SK-N-SH treated with all-trans-retinoic acid at 6 μM for 48 hours (cell line): Measurements from ENCODE around the gene STARD10.

Experiments
- ATAC-seq: fragments of 200-7000 bp; cut with Tn5 transposase; 3 replicates; pipeline ENCODE4 v1.9.1; 2020; ENCODE audit warnings: mild to moderate bottlenecking, moderate library complexity
- ARNTL ChIP-seq: fragments of 450-650 bp; formaldehyde crosslinking; IDR thresholded peaks from 2 replicates; pipeline ENCODE4 v1.5.0; 2020; ENCODE audit warnings: low read depth, mild to moderate bottlenecking, moderate library complexity, borderline replicate concordance
- BACH2 ChIP-seq: fragments of 250-450 bp; sonication (Bioruptor Pico); IDR thresholded peaks from 2 replicates; pipeline ENCODE4 v1.9.0; 2021; ENCODE audit warnings: mild to moderate bottlenecking, borderline replicate concordance
- CREB5 ChIP-seq: fragments of 250-450 bp; sonication (Bioruptor Pico); IDR thresholded peaks from 2 replicates; pipeline ENCODE4 v1.5.1; 2020; ENCODE audit warnings: low read depth, mild to moderate bottlenecking, moderate library complexity
- CSDC2 ChIP-seq: fragments of 250-450 bp; sonication (Bioruptor Pico); IDR thresholded peaks from 2 replicates; pipeline ENCODE4 v1.5.0; 2020; ENCODE audit warnings: mild to moderate bottlenecking, moderate library complexity
- CSRNP3 ChIP-seq: fragments of 250-450 bp; sonication (Bioruptor Pico); IDR thresholded peaks from 2 replicates; pipeline ENCODE4 v1.5.1; 2021; ENCODE audit warnings: mild to moderate bottlenecking, moderate library complexity
- GLIS3 ChIP-seq: fragments of 250-450 bp; sonication (Bioruptor Pico); IDR thresholded peaks from 2 replicates; pipeline ENCODE4 v1.5.0; 2020; ENCODE audit warnings: mild to moderate bottlenecking, moderate library complexity
- ISL1 ChIP-seq: fragments of 250-450 bp; sonication (Bioruptor Pico); IDR thresholded peaks from 2 replicates; pipeline ENCODE4 v2.1.2; 2022; ENCODE audit warnings: mild to moderate bottlenecking, moderate library complexity
- OSR1 ChIP-seq: fragments of 250-450 bp; sonication (Bioruptor Pico); IDR thresholded peaks from 2 replicates; pipeline ENCODE4 v1.8.0; 2022; ENCODE audit warnings: moderate library complexity, mild to moderate bottlenecking, inconsistent platforms
- PATZ1 ChIP-seq: fragments of 250-450 bp; sonication (Bioruptor Pico); IDR thresholded peaks from 2 replicates; pipeline ENCODE4 v1.8.0; 2020; ENCODE audit warnings: mild to moderate bottlenecking, moderate library complexity, borderline replicate concordance
- POU6F1 ChIP-seq: fragments of 250-450 bp; sonication (Bioruptor Pico); IDR thresholded peaks from 2 replicates; pipeline ENCODE4 v1.8.0; 2021; ENCODE audit warnings: low read depth, mild to moderate bottlenecking, moderate library complexity, borderline replicate concordance
- PPARA ChIP-seq: fragments of 250-450 bp; sonication (Bioruptor Pico); IDR thresholded peaks from 2 replicates; pipeline ENCODE4 v1.5.0; 2020; ENCODE audit warnings: mild to moderate bottlenecking, borderline replicate concordance
- RARB ChIP-seq: fragments of 250-450 bp; sonication (Bioruptor Pico); IDR thresholded peaks from 2 replicates; pipeline ENCODE4 v1.8.0; 2021; ENCODE audit warnings: mild to moderate bottlenecking, moderate library complexity
- SNAI2 ChIP-seq: fragments of 250-450 bp; sonication (Bioruptor Pico); IDR thresholded peaks from 2 replicates; pipeline ENCODE4 v1.5.0; 2020; ENCODE audit warnings: mild to moderate bottlenecking, moderate library complexity
- TCF4 ChIP-seq: fragments of 250-450 bp; sonication (Bioruptor Pico); IDR thresholded peaks from 2 replicates; pipeline ENCODE4 v1.8.0; 2021; ENCODE audit warnings: mild to moderate bottlenecking, moderate library complexity, borderline replicate concordance
- TOX ChIP-seq: fragments of 250-450 bp; sonication (Bioruptor Pico); IDR thresholded peaks from 2 replicates; pipeline ENCODE4 v1.8.0; 2021; ENCODE audit warnings: mild to moderate bottlenecking, moderate library complexity, borderline replicate concordance
- TSHZ2 ChIP-seq: fragments of 250-450 bp; sonication (Bioruptor Pico); IDR thresholded peaks from 2 replicates; pipeline ENCODE4 v1.5.0; 2020; ENCODE audit warnings: mild to moderate bottlenecking, moderate library complexity
- ZC3H10 ChIP-seq: fragments of 250-450 bp; sonication (Bioruptor Pico); IDR thresholded peaks from 2 replicates; pipeline ENCODE4 v1.5.1; 2021; ENCODE audit warnings: mild to moderate bottlenecking, moderate library complexity
- ZFP30 ChIP-seq: fragments of 450-650 bp; formaldehyde crosslinking; IDR thresholded peaks from 2 replicates; pipeline ENCODE4 v1.5.0; 2022; ENCODE audit warnings: mild to moderate bottlenecking, moderate library complexity
- ZNF565 ChIP-seq: fragments of 450-650 bp; formaldehyde crosslinking; conservative IDR thresholded peaks from 2 replicates; pipeline ENCODE4 v1.5.0; 2020; ENCODE audit warnings: low read depth, mild to moderate bottlenecking, moderate library complexity
- ZNF70 ChIP-seq: fragments of 450-650 bp; formaldehyde crosslinking; IDR thresholded peaks from 2 replicates; pipeline ENCODE4 v1.5.0; 2020; ENCODE audit warnings: mild to moderate bottlenecking, moderate library complexity
- ZNF8 ChIP-seq: fragments of 450-650 bp; formaldehyde crosslinking; IDR thresholded peaks from 2 replicates; pipeline ENCODE4 v1.5.0; 2020; ENCODE audit warnings: mild to moderate bottlenecking, moderate library complexity

Gene STARD10

GRCh38 chr11:72834905-72835304 lies 41.1 kb upstream of the STARD10 start:
- TF ChIP-seq ZNF70 (no peak), RARB (CRISPR knock-in tag) (no peak), SNAI2 (CRISPR knock-in tag) (no peak), BACH2 (CRISPR knock-in tag) (no peak), ARNTL (CRISPR knock-in tag) (no peak), POU6F1 (CRISPR knock-in tag) (no peak), CSDC2 (CRISPR knock-in tag) (no peak), PATZ1 (no peak), ISL1 (CRISPR knock-in tag) (no peak), TOX (no peak), ZFP30 (CRISPR knock-in tag) (no peak), CREB5 (CRISPR knock-in tag) (no peak), GLIS3 (CRISPR knock-in tag) (no peak), ZC3H10 (CRISPR knock-in tag) (no peak), OSR1 (CRISPR knock-in tag) (no peak)
- ATAC-seq = no peak

GRCh38 chr11:72833811-72834493 lies 40.1 kb upstream of the STARD10 start:
- TF ChIP-seq CSDC2 (CRISPR knock-in tag) (no peak), OSR1 (CRISPR knock-in tag) (no peak), ISL1 (CRISPR knock-in tag) (no peak), GLIS3 (CRISPR knock-in tag) (no peak), CSRNP3 (no peak), ZNF8 (CRISPR knock-in tag) (no peak), TOX (no peak), TSHZ2 (CRISPR knock-in tag) (no peak), TCF4 (CRISPR knock-in tag) (no peak), ZNF70 (no peak), SNAI2 (CRISPR knock-in tag) (no peak), ARNTL (CRISPR knock-in tag) (no peak), PPARA (CRISPR knock-in tag) (no peak), ZNF565 (CRISPR knock-in tag) (no peak), ZC3H10 (CRISPR knock-in tag) (no peak), ZFP30 (CRISPR knock-in tag) (no peak), CREB5 (CRISPR knock-in tag) (no peak), RARB (CRISPR knock-in tag) (no peak)
- TF ChIP-seq, all 23 proteins: peak for 0
- ATAC-seq = no peak
